Breast epithelium (tissue), 4 donors: ENCODE data around the gene ZNF665. TPM values are rescaled to one million over a fixed set of nuclear protein-coding genes. Genes with fewer than 3 reads are reported as not detected.
"Not testable (repeated sequence)": the region's sequence is repeated elsewhere in the genome, so short reads cannot be mapped to it uniquely, and the experiment has no call there.

ENCODE experiments used
- DNase-seq, 2 donors: peaks; one replicate each; pipeline ENCODE4 v3.0.0-alpha.2; 2019; ENCODE audit warnings: low spot score in 2 of 2
- H3K27ac ChIP-seq, 2 donors: fragments of 200-600 bp; sonication (generic) in 1 of 2; one replicate each; pipeline ENCODE4 v1.5.1; 2016 to 2019; ENCODE audit warnings: mild to moderate bottlenecking in 1 of 2
- H3K27me3 ChIP-seq, 2 donors: fragments of 200-600 bp; sonication (generic) in 1 of 2; one replicate each; pipeline versions ENCODE4 v1.5.1 to v1.6.0; 2017 to 2019; ENCODE audit warnings: control low read depth in 1 of 2, mild to moderate bottlenecking in 1 of 2
- H3K36me3 ChIP-seq: fragments of 200-600 bp; one replicate; pipeline ENCODE4 v1.5.1; 2019
- H3K4me1 ChIP-seq, 2 donors: fragments of 200-600 bp; sonication (generic); one replicate each; pipeline ENCODE4 v1.5.1; 2016 to 2019; ENCODE audit warnings: control low read depth in 1 of 2
- H3K4me3 ChIP-seq, 3 donors: fragments of 200-600 bp; sonication (generic); 1 replicate in 2 of 3; 2 replicates in 1 of 3; pipeline ENCODE4 v1.5.1; 2016 to 2019; ENCODE audit warnings: mild to moderate bottlenecking in 3 of 3, moderate library complexity in 2 of 3
- H3K9me3 ChIP-seq, 2 donors: fragments of 200-600 bp; sonication (generic) in 1 of 2; one replicate each; pipeline ENCODE4 v1.5.1; 2016 to 2019; ENCODE audit warnings: control low read depth in 1 of 2
- POLR2A ChIP-seq: fragments of 450-650 bp; IDR thresholded peaks from one replicate; pipeline ENCODE4 v1.6.1; 2016; ENCODE audit warnings: antibody characterized with exemption, mild to moderate bottlenecking, moderate library complexity
- POLR2AphosphoS5 ChIP-seq, 3 donors: sonication (generic); formaldehyde crosslinking; IDR thresholded peaks; one replicate each; pipeline ENCODE4 v1.6.1; 2017; ENCODE audit warnings: antibody characterized with exemption in 3 of 3
- intact Hi-C: fragments of 100-400 bp; cut with DNase I; formaldehyde crosslinking; loops from one replicate; pipeline ENCODE4 v1.15.1; 2023; ENCODE audit warnings: low total_unique reads
- total RNA-seq, 3 donors: library from RNA; depleted of rRNA; stranded (reverse); fragments of >200 nt; gene quantifications; one replicate each; pipeline ENCODE4 v1.1.0, GENCODE V29; 2016
- TF ChIP-seq, protein P1 (sequence below), 3 donors: fragments of 450-650 bp; IDR thresholded peaks; one replicate each; pipeline ENCODE4 v1.5.1; 2016 to 2017; ENCODE audit warnings: antibody characterized with exemption in 3 of 3, mild to moderate bottlenecking in 3 of 3, moderate library complexity in 3 of 3

The ZNF665 gene
- total RNA-seq, 3 donors from 2014 or later: 2.9 to 8.6 (median 5.8) TPM

DNA sequence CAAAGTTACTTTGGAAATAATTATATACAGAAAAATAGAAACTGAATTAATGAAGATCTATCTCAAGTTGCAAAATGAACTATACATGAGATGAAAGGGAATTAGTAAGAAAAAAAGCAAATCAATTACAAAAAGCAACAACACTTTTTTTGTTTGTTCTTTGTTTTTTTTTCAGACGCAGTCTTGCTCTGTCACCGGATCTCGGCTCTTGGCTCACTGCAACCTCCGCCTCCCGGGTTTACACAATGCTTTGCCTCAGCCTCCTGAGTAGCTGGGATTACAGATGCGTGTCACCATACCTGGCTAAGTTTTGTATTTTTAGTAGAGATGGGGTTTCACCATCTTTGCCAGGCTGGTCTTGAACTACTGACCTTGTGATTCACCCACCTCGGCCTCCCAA lies 62.7 kb downstream of the ZNF665 start:
- DNase-seq: no peak
- Histone ChIP-seq H3K4me1 (peaks cover 3 to 8% of the 10 kb centered on the region in 2 donors), H3K4me3 (no peak overlapping the region), H3K9me3 (no peaks in the 10 kb centered on the region), H3K27ac (no peak overlapping the region), H3K36me3 (no peaks in the 10 kb centered on the region), H3K27me3 (no peaks in the 10 kb centered on the region)
- intact Hi-C loops: no loop called here
- TF ChIP-seq POLR2A: no peak
- TF ChIP-seq, protein P1, sequence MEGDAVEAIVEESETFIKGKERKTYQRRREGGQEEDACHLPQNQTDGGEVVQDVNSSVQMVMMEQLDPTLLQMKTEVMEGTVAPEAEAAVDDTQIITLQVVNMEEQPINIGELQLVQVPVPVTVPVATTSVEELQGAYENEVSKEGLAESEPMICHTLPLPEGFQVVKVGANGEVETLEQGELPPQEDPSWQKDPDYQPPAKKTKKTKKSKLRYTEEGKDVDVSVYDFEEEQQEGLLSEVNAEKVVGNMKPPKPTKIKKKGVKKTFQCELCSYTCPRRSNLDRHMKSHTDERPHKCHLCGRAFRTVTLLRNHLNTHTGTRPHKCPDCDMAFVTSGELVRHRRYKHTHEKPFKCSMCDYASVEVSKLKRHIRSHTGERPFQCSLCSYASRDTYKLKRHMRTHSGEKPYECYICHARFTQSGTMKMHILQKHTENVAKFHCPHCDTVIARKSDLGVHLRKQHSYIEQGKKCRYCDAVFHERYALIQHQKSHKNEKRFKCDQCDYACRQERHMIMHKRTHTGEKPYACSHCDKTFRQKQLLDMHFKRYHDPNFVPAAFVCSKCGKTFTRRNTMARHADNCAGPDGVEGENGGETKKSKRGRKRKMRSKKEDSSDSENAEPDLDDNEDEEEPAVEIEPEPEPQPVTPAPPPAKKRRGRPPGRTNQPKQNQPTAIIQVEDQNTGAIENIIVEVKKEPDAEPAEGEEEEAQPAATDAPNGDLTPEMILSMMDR (IDR thresholded peaks at IDR 0.05): no peak
- TF ChIP-seq POLR2AphosphoS5 (IDR thresholded peaks at IDR 0.05): no peak

DNA sequence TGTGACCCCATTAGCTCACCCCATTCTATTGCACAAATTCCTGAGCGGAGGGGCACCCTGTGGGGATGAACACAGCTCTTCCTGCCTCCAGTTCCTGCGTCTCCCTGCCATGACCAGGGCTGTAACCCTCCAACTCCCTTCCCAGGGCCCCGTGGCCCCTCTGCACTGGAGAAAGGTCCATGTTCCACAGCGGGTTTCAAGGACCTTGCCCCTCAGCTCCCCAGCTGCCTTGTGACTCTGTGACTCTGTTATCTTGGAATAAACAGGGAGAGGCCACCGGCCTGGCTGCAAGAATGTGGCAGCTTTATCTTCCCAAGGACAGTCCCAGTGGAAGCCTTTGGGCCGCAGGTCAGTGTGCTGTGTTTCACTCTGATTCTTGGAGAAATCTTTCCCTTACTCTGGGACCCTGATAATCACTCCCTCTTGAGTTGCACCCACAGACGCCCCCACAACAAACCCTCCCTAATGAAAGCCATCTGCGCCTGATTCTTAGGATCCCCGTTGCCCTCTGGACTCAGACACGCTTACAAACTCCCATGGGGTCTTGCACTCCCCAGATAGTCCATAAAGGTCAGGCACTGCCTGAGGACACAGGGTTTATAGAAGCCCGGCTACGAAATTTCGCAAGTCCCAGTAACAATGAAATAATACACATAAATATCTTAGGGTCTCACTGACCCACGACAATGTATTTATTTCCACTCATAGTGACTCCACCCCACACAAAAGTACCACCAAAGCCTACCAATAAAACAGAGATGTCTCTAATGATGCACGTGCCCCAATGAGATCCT lies 66.2 kb downstream of the ZNF665 start:
- DNase-seq, intact Hi-C loops, H3K4me1 ChIP-seq, H3K36me3 ChIP-seq, H3K27me3 ChIP-seq, H3K4me3 ChIP-seq, H3K27ac ChIP-seq, H3K9me3 ChIP-seq: not testable (repeated sequence)

DNA sequence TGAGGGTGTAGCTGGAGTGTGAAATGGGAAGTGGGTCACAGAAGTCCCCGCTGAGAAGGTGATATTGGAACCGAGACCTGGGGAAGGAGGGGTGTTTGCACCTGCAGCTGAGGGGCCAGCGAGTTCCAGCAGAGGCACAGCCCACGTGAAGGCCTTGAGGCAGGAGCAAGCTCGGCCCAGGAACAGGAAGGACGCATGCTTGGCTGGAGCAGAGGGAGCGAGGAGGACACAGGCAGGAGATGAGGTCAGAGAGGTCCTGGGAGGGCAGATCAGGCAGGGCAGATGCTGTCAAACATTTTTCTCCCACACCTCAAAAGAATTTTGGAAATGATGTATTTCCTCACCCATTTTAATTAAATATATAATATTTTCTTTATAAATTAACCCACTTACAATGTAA lies 69.8 kb downstream of the ZNF665 start:
- TF ChIP-seq POLR2A: no peak
- no peak for TF ChIP-seq POLR2AphosphoS5 (IDR thresholded peaks at IDR 0.05)
- TF ChIP-seq, protein P1 (IDR thresholded peaks at IDR 0.05): no peak
- no peaks in the 10 kb centered on the region for H3K27me3 ChIP-seq
- intact Hi-C loops: no loop called here
- no peak overlapping the region for H3K4me3 ChIP-seq
- no peak overlapping the region for H3K27ac ChIP-seq
- H3K9me3 ChIP-seq: peaks cover 0 to 3% of the 10 kb centered on the region in 2 donors
- H3K4me1 ChIP-seq: no peaks in the 10 kb centered on the region
- no peak for DNase-seq
- no peaks in the 10 kb centered on the region for H3K36me3 ChIP-seq

Other genes starting within 250 kb of the ZNF665 start
- gene ZNF816, start 230.5 kb downstream of the ZNF665 start, total RNA-seq: 10 to 100 TPM in 2 of 3 donors, 1 to 10 TPM in 1; 7.5 to 16.5 (median 15.1) TPM
- not detected for gene ERVV-1, start 179.4 kb downstream of the ZNF665 start, total RNA-seq
- not detected for gene ERVV-2, start 148.6 kb downstream of the ZNF665 start, total RNA-seq
- gene ZNF160, start 89.9 kb downstream of the ZNF665 start, total RNA-seq: 10 to 100 TPM; 34.9 to 87.2 (median 52.8) TPM
- gene ZNF415, start 60.4 kb downstream of the ZNF665 start, total RNA-seq: 10 to 100 TPM in 2 of 3 donors, 1 to 10 TPM in 1; 4.3 to 17.7 (median 14.1) TPM
- gene ZNF347, start 34.3 kb downstream of the ZNF665 start, total RNA-seq: 10 to 100 TPM in 2 of 3 donors, 1 to 10 TPM in 1; 6.9 to 19.2 (median 13.4) TPM
- 10 to 100 TPM; 11.1 to 26.3 (median 15.7) TPM for gene ZNF677, start 61.5 kb upstream of the ZNF665 start, total RNA-seq
- not detected for gene VN1R2, start 64.9 kb upstream of the ZNF665 start, total RNA-seq
- not detected for gene VN1R4, start 74.4 kb upstream of the ZNF665 start, total RNA-seq
- 10 to 100 TPM in 1 of 3 donors, 1 to 10 TPM in 2; 6.6 to 12.4 (median 7.9) TPM for gene ZNF845, start 140.4 kb upstream of the ZNF665 start, total RNA-seq
- gene ZNF525, start 172.3 kb upstream of the ZNF665 start, total RNA-seq: 10 to 100 TPM in 2 of 3 donors, 1 to 10 TPM in 1; 7.0 to 34.4 (median 13.8) TPM
- 10 to 100 TPM in 2 of 3 donors, 1 to 10 TPM in 1; 9.3 to 18.4 (median 12.1) TPM for gene ZNF765, start 201.8 kb upstream of the ZNF665 start, total RNA-seq
- gene ZNF761, start 238.6 kb upstream of the ZNF665 start, total RNA-seq: 10 to 100 TPM; 14.1 to 20.9 (median 17.0) TPM